NCI-H128 (cell line): ENCODE results near the gene UFD1.

Experiments used
- DNase-seq: peaks from one replicate; lab custom pipeline; 2025; ENCODE audit not compliant: unreplicated experiment; lab: John Stamatoyannopoulos, UW

The UFD1 gene

DNA sequence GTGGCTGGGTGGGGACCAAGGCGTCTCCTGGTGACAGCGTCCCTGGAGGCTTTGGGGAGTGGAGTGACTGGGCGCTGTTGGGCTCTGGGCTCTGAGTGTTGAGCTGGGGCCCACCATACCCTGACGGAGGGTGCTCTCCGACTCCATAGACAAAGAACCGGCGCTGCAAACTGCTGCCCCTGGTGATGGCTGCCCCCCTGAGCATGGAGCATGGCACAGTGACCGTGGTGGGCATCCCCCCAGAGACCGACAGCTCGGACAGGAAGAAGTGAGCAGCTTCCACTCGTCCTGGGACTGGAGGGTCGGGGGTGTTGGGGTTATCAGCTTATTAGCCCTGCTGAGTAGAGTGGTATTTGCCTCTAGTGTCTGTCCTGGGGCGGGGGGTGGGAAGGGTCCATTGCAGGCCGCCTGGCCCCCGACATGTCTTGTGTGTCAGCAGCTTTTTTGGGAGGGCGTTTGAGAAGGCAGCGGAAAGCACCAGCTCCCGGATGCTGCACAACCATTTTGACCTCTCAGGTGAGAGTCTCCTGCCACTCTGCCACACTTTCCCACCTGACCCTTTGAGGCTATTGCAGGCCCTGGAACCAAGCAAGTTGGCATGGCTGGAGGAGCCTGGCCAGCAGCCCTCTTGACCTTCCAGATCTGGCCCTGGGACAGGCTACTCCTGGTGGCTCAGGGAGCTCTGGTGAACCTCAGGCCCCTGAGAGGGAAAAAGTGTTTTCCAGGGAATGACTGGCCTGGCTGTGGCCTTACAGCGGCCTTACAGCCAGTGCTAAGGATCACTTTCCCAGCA lies 37.6 kb upstream of the UFD1 start:
- no peak for DNase-seq

- DNase-seq: no peak
Observed at GRCh38 chr22:19515654-19516377, 36.8 kb upstream of the UFD1 start.

DNA sequence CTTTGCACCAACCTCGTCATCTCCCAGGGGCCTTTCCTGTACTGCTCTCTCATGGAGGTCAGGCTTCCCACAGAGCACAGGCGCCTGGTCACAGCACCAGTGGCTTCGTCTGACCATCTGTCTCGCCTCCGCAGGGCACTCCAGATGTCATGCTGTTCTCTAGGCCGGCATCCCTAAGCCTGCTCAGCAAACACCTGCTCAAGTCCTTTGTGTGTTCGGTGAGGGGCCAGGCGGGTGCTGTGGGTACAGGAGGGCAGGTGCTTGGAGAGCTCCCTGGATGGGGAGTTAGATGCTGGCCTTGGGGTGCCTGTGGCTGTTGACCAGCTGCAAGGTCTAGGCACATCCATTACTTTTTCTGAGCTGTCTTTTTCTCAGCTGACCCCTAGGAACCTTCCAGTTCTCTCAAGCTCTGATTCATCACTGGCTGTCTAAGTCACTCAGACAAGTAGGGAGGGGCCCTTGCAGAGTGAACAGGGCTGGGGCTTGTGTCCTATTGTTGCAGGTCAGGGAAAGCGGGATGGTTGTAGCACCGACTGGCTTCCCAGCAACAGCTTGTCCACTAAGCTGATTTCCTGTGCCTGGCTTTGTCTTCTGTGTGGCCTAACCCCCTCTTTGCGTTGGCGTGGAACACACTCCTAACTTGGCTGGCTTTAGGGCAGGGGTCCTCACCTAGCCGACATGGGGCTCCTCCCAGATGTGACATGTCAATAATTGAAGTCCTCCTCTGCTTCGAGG lies 36.0 kb upstream of the UFD1 start:
- DNase-seq: no peak

DNA sequence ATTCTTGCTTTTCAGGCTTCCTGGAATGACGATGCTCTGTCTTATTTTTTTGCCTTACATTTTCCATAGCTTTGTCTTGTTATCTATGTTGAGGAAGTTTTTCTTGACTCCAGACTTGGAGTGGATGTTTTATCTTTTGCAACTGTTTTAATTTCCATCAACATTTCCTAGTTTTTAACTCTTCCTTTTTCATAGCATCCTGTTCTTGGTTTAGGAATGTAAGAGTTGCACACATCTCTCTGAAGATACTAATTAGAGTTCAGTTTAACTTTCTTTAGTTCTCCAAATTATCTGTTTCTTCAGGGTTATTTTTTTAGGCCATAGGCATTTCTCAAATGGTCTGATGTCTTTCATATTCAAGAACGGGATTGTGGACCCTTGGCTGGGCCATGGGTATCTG lies 34.8 kb upstream of the UFD1 start:
- DNase-seq: no peak

DNA sequence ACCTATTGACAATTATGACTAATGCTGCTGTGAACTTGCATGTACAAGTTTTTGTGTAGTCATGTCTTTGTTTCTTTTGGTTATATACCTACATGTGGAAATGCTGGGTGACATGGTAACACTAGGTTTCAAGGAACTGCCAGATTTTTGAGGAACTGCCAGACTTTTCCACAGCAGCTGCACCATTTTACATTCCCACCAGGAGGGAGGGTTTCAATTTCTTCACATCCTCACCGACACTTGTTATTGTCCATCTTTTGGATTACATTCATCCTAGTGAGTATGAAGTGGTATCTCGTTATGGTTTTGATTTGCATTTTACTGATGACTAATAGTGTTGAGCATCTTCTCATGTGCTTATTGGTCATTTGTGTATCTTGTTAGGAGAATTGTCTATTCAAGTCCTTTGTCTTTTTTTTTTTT lies 31.9 kb upstream of the UFD1 start:
- DNase-seq: no peak

DNA sequence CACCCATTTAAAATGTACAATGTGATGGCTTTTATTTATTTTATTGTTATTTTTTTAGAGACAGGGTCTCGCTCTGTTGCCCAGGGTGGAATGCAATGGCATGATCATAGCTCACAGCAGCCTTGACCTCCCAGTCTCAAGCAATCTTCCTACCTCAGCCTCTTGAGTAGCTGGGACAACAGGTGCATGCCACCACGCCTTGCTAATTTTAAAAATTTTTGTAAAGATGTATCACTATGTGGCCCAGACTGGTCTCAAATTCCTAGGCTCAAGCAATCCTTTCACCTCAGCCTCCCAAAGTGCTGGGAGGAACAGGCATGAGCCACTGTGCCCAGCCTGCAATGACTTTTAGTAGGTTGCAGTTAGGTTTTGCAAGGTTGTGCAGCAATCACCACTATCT lies 30.9 kb upstream of the UFD1 start:
- no peak for DNase-seq

- DNase-seq: no peak
Observed at GRCh38 chr22:19509191-19509590, 30.2 kb upstream of the UFD1 start.

DNA sequence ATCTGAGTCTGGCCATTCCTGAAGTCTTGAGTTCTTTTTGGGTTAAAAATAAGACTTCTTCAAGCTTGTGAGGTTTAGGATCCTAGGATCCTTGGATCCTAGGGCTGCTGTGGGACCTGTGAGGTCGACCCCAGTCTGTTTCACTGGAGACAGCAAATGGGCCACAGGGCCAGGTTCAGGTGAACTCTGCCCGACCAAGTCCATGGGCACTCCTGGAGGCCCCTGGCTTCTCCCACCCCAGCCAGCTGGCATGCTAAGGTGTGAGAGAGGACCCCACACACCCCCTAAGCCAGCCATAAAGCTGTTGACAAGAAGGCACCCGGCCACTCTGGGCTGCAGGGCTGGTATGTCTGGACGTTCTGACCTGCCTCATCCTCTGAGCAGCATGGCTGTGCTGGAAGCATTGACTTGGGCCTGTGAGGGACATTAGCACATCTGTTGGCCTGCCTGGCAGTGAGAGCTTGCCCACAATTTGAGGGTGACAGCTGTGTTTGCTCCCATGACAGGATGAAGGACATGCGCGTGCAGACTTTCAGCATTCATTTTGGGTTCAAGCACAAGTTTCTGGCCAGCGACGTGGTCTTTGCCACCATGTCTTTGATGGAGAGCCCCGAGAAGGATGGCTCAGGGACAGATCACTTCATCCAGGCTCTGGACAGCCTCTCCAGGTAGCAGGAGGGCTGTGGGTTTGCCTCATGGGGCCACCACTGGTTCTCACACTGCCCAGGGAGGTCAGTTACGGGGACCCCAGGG lies 29.2 kb upstream of the UFD1 start:
- DNase-seq: no peak

DNA sequence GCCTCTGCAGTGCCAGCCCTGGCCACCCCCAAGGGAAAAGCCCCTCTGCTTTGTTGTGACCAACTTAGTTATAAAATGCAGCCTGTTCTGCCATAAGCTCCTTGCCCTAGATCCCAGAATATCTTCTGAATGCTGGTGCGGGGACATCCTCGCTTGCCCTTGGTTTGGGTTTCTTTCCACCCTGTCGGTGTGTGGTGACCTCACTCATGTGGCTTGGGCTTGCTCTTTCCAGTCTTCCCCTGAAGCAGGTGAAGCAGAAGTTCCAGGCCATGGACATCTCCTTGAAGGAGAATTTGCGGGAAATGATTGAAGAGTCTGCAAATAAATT lies 28.5 kb upstream of the UFD1 start:
- DNase-seq: no peak

GRCh38 chr22:19506212-19506611 lies 27.2 kb upstream of the UFD1 start:
- no peak for DNase-seq

DNA sequence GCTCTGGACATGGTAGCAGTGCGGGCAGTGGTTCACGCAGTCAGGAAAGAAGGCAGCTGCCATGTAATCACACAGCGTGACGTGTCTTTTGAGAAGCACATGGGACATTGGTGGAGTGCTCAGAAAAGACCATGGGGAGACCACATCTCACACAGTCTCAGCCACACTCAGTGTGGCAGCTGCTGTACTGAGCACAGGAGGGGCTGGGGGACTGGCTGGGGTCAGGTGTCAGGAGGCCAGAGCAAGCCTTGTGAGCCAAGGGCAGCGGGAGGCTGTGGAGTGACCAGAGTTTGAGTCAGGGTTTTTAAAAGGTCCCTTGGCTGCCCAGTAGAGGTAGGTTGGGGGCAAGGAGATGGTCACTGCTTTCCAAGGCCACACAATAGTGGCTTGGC lies 26.7 kb upstream of the UFD1 start:
- DNase-seq: no peak

DNA sequence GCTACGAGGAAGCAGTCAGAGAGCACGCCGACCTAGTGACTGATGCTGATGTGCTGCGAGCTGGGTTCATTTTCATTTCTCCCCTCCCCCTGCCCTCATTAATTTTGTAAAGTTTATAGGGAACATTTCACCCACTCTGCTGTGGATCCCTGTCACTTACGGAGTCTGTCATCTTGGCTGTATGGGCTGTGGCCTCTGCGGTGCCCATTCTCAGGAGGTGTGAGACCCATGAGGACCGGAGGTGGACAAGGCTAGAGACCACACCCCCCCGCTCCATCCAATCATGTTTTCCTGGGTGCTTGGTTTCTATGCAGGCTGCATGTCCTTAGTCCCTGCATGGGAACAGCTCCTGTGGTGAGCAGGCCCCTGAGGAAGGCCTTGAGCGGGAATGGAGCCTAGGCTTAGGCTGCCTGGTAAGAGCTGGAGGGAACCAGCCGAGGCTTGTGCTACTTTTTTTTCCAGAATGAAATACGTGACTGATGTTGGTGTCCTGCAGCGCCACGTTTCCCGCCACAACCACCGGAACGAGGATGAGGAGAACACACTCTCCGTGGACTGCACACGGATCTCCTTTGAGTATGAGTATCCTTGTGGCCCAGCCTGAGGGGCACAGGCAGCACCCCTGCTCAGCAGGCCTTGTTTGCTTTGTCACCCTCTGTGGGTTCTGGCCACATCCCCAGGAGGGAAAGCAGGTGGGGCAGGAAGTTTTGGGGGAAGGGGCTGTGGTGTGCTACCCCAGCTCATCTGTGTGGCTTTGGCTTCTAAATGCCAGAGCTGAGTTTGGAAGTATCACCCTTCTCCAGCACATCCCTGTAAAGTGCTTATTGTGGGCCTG lies 26.1 kb upstream of the UFD1 start:
- DNase-seq: no peak

- DNase-seq: no peak
Observed at GRCh38 chr22:19503869-19504268, 24.9 kb upstream of the UFD1 start.

DNA sequence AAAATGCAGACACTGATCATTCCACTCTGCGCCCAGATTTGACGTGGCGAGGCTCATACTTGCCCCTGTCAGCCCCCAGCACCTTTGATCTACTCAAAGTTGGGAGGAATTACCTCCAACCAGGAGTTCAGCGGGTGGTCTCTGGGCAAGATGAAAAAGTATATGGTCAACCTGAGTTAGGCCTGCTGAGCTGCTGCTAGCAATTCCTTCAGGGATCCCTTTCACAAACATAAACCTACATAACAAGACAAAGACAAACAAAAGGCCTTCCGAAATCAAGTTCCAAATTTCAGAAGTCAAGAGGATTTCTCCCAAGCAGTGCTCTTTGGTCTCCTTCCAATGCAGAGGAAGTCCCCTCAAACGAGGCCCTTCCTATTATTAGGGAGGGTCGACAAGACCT lies 24.4 kb upstream of the UFD1 start:
- DNase-seq: no peak

- DNase-seq: no peak
Observed at GRCh38 chr22:19501897-19502447, 23.0 kb upstream of the UFD1 start.

DNA sequence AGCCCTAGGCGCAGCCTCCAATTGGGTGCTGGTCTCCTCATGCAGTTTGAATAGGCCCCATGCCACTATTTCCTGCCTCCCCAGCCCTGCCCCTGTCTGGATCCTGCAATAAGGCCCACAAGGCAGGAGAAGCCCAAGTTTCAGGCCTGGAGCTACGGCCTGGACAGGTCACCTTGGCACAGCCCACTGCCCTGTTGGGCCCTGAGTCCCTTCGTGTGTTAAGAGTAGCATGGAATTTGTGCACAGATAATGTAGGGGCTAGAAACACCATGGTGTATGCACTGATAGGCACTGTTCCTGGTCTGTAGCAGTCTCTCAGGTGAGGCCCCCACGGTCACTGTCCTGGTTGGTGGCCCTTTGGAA lies 20.9 kb upstream of the UFD1 start:
- no peak for DNase-seq

DNA sequence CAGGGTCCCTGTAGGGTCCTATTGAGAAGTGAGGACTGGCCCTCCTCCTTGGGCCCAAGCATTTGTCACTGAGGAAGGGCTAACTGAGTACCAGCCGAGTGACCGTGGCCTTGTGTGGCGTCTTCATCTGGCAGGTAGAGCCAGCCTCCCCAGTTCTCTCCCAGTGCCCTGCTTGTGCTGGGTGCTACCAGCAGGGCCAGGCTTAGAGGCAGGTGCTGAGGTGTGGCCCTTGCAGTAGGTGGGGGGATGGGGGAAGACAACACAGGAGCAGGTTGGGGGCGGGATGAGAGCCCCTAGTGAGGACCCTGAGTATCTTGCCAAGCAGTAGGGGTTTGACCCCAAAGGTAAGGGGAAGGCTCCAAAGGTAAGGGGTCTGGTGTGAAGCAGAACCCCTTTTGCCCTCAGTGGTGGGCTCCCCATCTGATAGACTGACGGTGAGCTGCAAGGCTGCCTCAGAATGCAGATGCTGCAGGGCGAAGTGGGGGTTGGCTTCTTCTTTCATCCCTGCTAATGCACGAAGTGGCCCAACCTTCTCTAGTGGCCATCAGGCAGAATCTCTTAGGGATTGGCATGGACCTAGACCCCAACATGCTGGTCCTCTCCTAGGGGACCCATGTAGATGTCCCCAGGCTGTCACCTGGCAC lies 20.4 kb upstream of the UFD1 start:
- DNase-seq: no peak

DNA sequence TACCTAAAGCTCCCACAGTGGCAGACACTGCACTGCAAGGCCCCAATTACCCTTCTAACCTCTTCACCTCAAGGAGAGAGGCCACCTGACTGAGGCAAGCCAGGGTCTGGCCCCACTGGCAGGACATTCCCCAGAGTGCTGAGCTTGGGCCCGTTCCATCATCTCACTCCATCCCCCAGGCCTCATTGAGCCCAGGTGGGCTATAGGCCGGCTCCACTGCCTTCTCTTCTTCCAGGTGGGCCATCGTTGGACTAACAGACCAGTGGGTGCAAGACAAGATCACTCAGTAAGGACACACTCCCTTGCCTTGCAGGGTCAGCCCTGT lies 19.8 kb upstream of the UFD1 start:
- no peak for DNase-seq

DNA sequence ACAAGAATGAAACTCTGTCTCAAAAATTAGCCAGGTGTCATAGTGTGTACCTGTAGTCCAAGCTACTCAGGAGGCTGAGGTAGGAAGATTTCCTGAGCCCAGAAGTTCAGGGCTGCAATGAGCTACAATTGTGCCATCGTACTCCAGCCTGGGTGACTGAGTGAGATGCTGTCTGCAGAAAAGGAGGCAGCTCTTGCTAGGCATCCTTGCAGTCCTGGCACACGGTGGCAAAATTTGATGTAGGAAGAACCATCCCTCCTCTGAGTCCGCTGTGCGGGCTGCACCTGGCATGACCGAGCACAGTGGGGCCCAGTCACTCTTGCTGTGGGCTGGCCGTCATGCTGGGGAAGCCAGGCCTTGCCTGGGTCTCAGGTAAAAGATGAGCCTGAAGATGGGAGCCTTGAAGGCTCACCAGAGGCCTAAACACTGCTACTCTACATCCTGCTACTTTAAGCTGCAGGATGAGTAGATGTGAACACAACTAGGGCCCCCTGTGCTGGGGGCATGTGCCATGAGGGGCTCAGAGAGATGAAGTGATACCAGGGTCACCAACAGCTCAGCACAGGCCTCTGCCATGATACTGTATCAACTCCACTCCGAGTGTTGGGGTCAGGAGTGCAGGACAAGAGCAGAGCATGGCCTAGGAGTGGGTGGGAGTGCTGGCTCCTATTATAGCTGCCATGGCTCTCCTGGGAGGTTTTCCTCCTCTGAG lies 19.3 kb upstream of the UFD1 start:
- DNase-seq: no peak
